IMR-90 (cell line): ENCODE measurements around the gene ASXL2. TPM values are rescaled to one million over a fixed set of nuclear protein-coding genes. Genes with fewer than 3 reads are reported as not detected.

Experiments used
- ATAC-seq: fragments of 200-7000 bp; cut with Tn5 transposase; 2 replicates; pipeline ENCODE4 v1.9.1; 2020; ENCODE audit warnings: low read depth, mild to moderate bottlenecking, moderate library complexity
- BruUV-seq: library from RNA; stranded (reverse); fragments of 400-500 nt; replicated peaks from 2 replicates; lab custom pipeline; 2021; lab: Mats Ljungman, UMichigan
- CTCF ChIA-PET: fragments of 300-600 bp; formaldehyde crosslinking; extraction: SDS; loops from one replicate; lab custom pipeline; 2021; ENCODE audit warnings: antibody characterized with exemption; lab: Yijun Ruan, JAX
- POLR2A ChIA-PET: fragments of 300-600 bp; sonication (Branson Sonifier 250); formaldehyde crosslinking; loops from one replicate; lab custom pipeline; 2022; ENCODE audit warnings: antibody characterized with exemption; ENCODE audit not compliant: unreplicated experiment; lab: Charles Lee
- DNase-seq: peaks from one replicate; pipeline ENCODE4 v3.0.0; 2013
- H2AFZ ChIP-seq: replicated peaks from 2 replicates; pipeline ENCODE3; 2013; ENCODE audit warnings: low read length, mild to moderate bottlenecking; ENCODE audit not compliant: poor library complexity
- H2AK5ac ChIP-seq: 2 replicates; pipeline ENCODE4 v1.6.1; 2013; ENCODE audit warnings: low read depth, low read length, inconsistent platforms
- H2AK9ac ChIP-seq: replicated peaks from 2 replicates; pipeline ENCODE3; 2013; ENCODE audit warnings: mild to moderate bottlenecking, low read depth, low read length, moderate library complexity; ENCODE audit not compliant: poor library complexity
- H2BK120ac ChIP-seq: 2 replicates; pipeline ENCODE4 v1.6.1; 2013; ENCODE audit warnings: low read depth, low read length, inconsistent platforms
- H2BK15ac ChIP-seq: 3 replicates; pipeline ENCODE4 v1.6.1; 2013; ENCODE audit warnings: low read depth, low read length, inconsistent platforms
- H2BK20ac ChIP-seq: 2 replicates; pipeline ENCODE4 v1.6.1; 2013; ENCODE audit warnings: low read depth, mild to moderate bottlenecking, inconsistent platforms, low read length, moderate library complexity
- H2BK5ac ChIP-seq: 2 replicates; pipeline ENCODE4 v1.6.1; 2013; ENCODE audit warnings: mild to moderate bottlenecking, low read depth, low read length, inconsistent platforms; ENCODE audit not compliant: poor library complexity, severe bottlenecking
- H3K14ac ChIP-seq: replicated peaks from 2 replicates; pipeline ENCODE4 v1.6.1; 2013; ENCODE audit warnings: low read depth, low read length, inconsistent platforms
- H3K18ac ChIP-seq: 2 replicates; pipeline ENCODE4 v1.6.1; 2013; ENCODE audit warnings: low read depth, low read length, control low read depth
- H3K23ac ChIP-seq: 2 replicates; pipeline ENCODE4 v1.6.1; 2013; ENCODE audit warnings: low read depth, low read length, inconsistent platforms
- H3K27ac ChIP-seq: 2 replicates; pipeline ENCODE4 v1.5.1; 2013; ENCODE audit warnings: mild to moderate bottlenecking, control low read depth, low read length; ENCODE audit not compliant: insufficient read depth
- H3K27me3 ChIP-seq: 2 replicates; pipeline ENCODE4 v1.6.1; 2013; ENCODE audit warnings: low read length; ENCODE audit not compliant: control insufficient read depth, insufficient read depth
- H3K36me3 ChIP-seq: 2 replicates; pipeline ENCODE4 v1.6.1; 2013; ENCODE audit warnings: low read length, mixed read lengths; ENCODE audit not compliant: control insufficient read depth, insufficient read depth
- H3K4ac ChIP-seq: 2 replicates; pipeline ENCODE4 v1.6.1; 2013; ENCODE audit warnings: low read depth, low read length, inconsistent platforms
- H3K4me1 ChIP-seq: 2 replicates; pipeline ENCODE4 v1.6.1; 2013; ENCODE audit warnings: low read length, mixed read lengths; ENCODE audit not compliant: control insufficient read depth, insufficient read depth
- H3K4me2 ChIP-seq: 2 replicates; pipeline ENCODE4 v1.6.1; 2013; ENCODE audit warnings: low read depth, mild to moderate bottlenecking, control low read depth, low read length, moderate library complexity
- H3K4me3 ChIP-seq: 2 replicates; pipeline ENCODE4 v1.5.1; 2013; ENCODE audit warnings: low read depth, mild to moderate bottlenecking, control low read depth, low read length, moderate library complexity; ENCODE audit not compliant: insufficient read depth
- H3K56ac ChIP-seq: 2 replicates; pipeline ENCODE4 v1.6.1; 2013; ENCODE audit warnings: low read length, inconsistent platforms; ENCODE audit not compliant: insufficient read depth; ENCODE audit errors: extremely low read depth
- H3K79me1 ChIP-seq, 2 experiments: 2 replicates each; pipeline ENCODE4 v1.6.1; 2013; ENCODE audit warnings: low read length in 2 of 2, inconsistent platforms in 1 of 2, low read depth in 1 of 2
- H3K9ac ChIP-seq: 2 replicates; pipeline ENCODE4 v1.6.1; 2013; ENCODE audit warnings: low read depth, low read length, control low read depth
- H3K9me1 ChIP-seq: 2 replicates; pipeline ENCODE4 v1.6.1; 2013; ENCODE audit warnings: low read length, inconsistent platforms; ENCODE audit not compliant: insufficient read depth
- H3K9me3 ChIP-seq: 2 replicates; pipeline ENCODE4 v1.6.1; 2013; ENCODE audit warnings: low read length; ENCODE audit not compliant: control insufficient read depth, insufficient read depth
- H4K20me1 ChIP-seq: 2 replicates; pipeline ENCODE4 v1.6.1; 2013; ENCODE audit warnings: low read length, inconsistent platforms; ENCODE audit not compliant: insufficient read depth
- H4K5ac ChIP-seq: 2 replicates; pipeline ENCODE4 v1.6.1; 2013; ENCODE audit warnings: mild to moderate bottlenecking, low read depth, low read length, control low read depth
- H4K8ac ChIP-seq, 2 experiments: 2 replicates each; pipeline ENCODE4 v1.6.1; 2013; ENCODE audit warnings: low read depth in 2 of 2, low read length in 2 of 2, control low read depth in 1 of 2, inconsistent platforms in 1 of 2
- H4K91ac ChIP-seq: 2 replicates; pipeline ENCODE4 v1.6.1; 2013; ENCODE audit warnings: low read depth, low read length, inconsistent platforms; ENCODE audit not compliant: insufficient read depth
- BHLHE40 ChIP-seq: fragments of 150-350 bp; IDR thresholded peaks from 2 replicates; pipeline ENCODE4 v1.6.1; 2016; ENCODE audit warnings: mild to moderate bottlenecking, low read depth, low read length
- CEBPB ChIP-seq: IDR thresholded peaks from 2 replicates; pipeline ENCODE4 v1.6.1; 2012; ENCODE audit warnings: low read depth, low read length, improper control_type of control experiment
- CHD1 ChIP-seq: IDR thresholded peaks from 2 replicates; pipeline ENCODE4 v1.6.1; 2012; ENCODE audit warnings: low read depth, low read length, improper control_type of control experiment
- FOS ChIP-seq: fragments of 150-350 bp; IDR thresholded peaks from 2 replicates; pipeline ENCODE4 v1.6.1; 2016; ENCODE audit warnings: low read depth, low read length
- MAFK ChIP-seq: IDR thresholded peaks from 2 replicates; pipeline ENCODE4 v1.6.1; 2012; ENCODE audit warnings: low read depth, low read length, improper control_type of control experiment
- MAZ ChIP-seq: IDR thresholded peaks from 2 replicates; pipeline ENCODE4 v1.6.1; 2012; ENCODE audit warnings: low read depth, mild to moderate bottlenecking, low read length, improper control_type of control experiment, moderate library complexity, borderline replicate concordance
- MXI1 ChIP-seq: IDR thresholded peaks from 2 replicates; pipeline ENCODE4 v1.6.1; 2012; ENCODE audit warnings: low read depth, mild to moderate bottlenecking, low read length, moderate library complexity, borderline replicate concordance
- NFE2L2 ChIP-seq: fragments of 150-350 bp; IDR thresholded peaks from 2 replicates; pipeline ENCODE4 v1.6.1; 2016; ENCODE audit warnings: low read depth, mild to moderate bottlenecking, low read length
- POLR2A ChIP-seq: IDR thresholded peaks from 2 replicates; pipeline ENCODE4 v1.6.1; 2012; ENCODE audit warnings: mild to moderate bottlenecking, low read depth, low read length
- RAD21 ChIP-seq: IDR thresholded peaks from 2 replicates; pipeline ENCODE4 v1.6.1; 2012; ENCODE audit warnings: low read length, improper control_type of control experiment
- RCOR1 ChIP-seq: IDR thresholded peaks from 2 replicates; pipeline ENCODE4 v1.6.1; 2012; ENCODE audit warnings: mild to moderate bottlenecking, low read length, improper control_type of control experiment; ENCODE audit not compliant: insufficient replicate concordance
- RFX5 ChIP-seq: IDR thresholded peaks from 2 replicates; pipeline ENCODE4 v1.8.0; 2012; ENCODE audit warnings: low read depth, mild to moderate bottlenecking, low read length, moderate library complexity
- SMC3 ChIP-seq: fragments of 150-350 bp; IDR thresholded peaks from 2 replicates; pipeline ENCODE4 v1.6.1; 2016; ENCODE audit warnings: low read depth, mild to moderate bottlenecking, antibody characterized with exemption, low read length, moderate library complexity
- WGBS, 2 experiments: methylation state at CpG; one replicate each; pipeline versions ENCODE4 v1.1.5 to v1.1.7; 2013; ENCODE audit warnings: missing lambda C conversion rate in 2 of 2; ENCODE audit not compliant: insufficient read length in 1 of 2; ENCODE audit errors: extremely low coverage in 2 of 2; 5-methylcytosine and 5-hydroxymethylcytosine counted together
- dilution Hi-C: fragments of 300-500 bp; cut with HindIII; formaldehyde crosslinking; loops from one replicate; pipeline ENCODE4 v1.14.3; 2018; ENCODE audit warnings: low sequenced_read_pairs; ENCODE audit not compliant: unreplicated experiment
- in situ Hi-C: fragments of 300-500 bp; cut with MboI; formaldehyde crosslinking; loops from 3 replicates; pipeline ENCODE4 v1.14.3; 2019; ENCODE audit warnings: low sequenced_read_pairs, inconsistent platforms, mixed read lengths
- intact Hi-C: fragments of 100-400 bp; cut with micrococcal nuclease; formaldehyde crosslinking; loops from 2 replicates; pipeline ENCODE4 v1.10.0; 2022
- polyA plus RNA-seq, 3 experiments: library from polyadenylated mRNA; depleted of rRNA; stranded (reverse); fragments of >200 nt; gene quantifications; 2 replicates each; pipeline ENCODE4 v1.2.3, GENCODE V29; 2012; ENCODE audit warnings: low replicate concordance in 1 of 3
- total RNA-seq: library from RNA; depleted of rRNA; stranded (reverse); fragments of >200 nt; gene quantifications from 2 replicates; pipeline ENCODE4 v1.2.3, GENCODE V29; 2012
- TF ChIP-seq, protein P1 (sequence below): conservative IDR thresholded peaks from 2 replicates; pipeline ENCODE4 v1.5.1; 2012; ENCODE audit warnings: mild to moderate bottlenecking, low read depth, low read length, improper control_type of control experiment
- TF ChIP-seq, protein P2 (sequence below): fragments of 150-350 bp; IDR thresholded peaks from 2 replicates; pipeline ENCODE4 v1.6.1; 2017; ENCODE audit warnings: mild to moderate bottlenecking, antibody characterized with exemption, low read length, low read depth
- TF ChIP-seq, protein P3 (sequence below): fragments of 150-350 bp; IDR thresholded peaks from 2 replicates; pipeline ENCODE4 v1.6.1; 2016; ENCODE audit warnings: low read depth, mild to moderate bottlenecking, low read length, moderate library complexity, borderline replicate concordance

The ASXL2 gene
- total and polyA plus RNA-seq, 2 of the 4 experiments (the other 2 are of a cell fraction): 5.3 to 8.1 TPM

DNA sequence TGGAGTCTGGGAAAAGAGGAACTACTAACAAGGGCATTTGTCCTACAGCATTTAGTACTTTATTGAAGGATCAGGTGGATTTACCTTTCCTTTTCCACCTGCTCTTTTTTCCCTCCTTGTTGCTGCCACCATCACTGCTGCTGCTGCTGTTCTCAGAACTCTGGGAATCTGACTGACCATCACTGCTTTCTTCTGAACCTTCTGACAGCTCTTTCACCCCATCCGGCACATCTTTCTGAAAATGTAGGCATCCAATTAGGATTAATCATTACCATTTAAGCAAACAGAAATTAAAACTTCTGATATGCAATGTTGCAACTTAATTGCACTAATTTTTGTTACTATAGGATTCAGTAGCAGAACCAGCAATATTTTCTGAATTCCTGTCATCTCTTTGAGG, 79.0 kb downstream of the ASXL2 start:
- H3K36me3 ChIP-seq: peaks cover 17% of the 10 kb centered on the region
- no peak overlapping the region for H3K4me2 ChIP-seq
- no peak overlapping the region for H3K4ac ChIP-seq
- H2BK120ac ChIP-seq: no peak overlapping the region
- no peak overlapping the region for H2BK15ac ChIP-seq
- DNase-seq (no peak), ATAC-seq (no peak)
- no TSS peak for BruUV-seq
- no peak overlapping the region for H4K91ac ChIP-seq
- H3K18ac ChIP-seq: no peak overlapping the region
- no peaks in the 10 kb centered on the region for H4K20me1 ChIP-seq
- no peak overlapping the region for H4K8ac ChIP-seq
- no peak overlapping the region for H2AK5ac ChIP-seq
- POLR2A ChIA-PET: no interaction called here
- H2AK9ac ChIP-seq: no peak overlapping the region
- H3K79me1 ChIP-seq: peaks cover 11 to 17% of the 10 kb centered on the region in 2 experiments; a peak in 3 of 4 replicates
- H3K4me1 ChIP-seq: no peaks in the 10 kb centered on the region
- H3K27me3 ChIP-seq: no peaks in the 10 kb centered on the region
- H2BK5ac ChIP-seq: no peak overlapping the region
- H3K9me1 ChIP-seq: 0 out of 2 replicates have a peak, but pooled peaks cover 7% of the 10 kb centered on the region
- no peak overlapping the region for H3K9ac ChIP-seq
- dilution Hi-C loops: no loop called here
- no peak overlapping the region for H3K14ac ChIP-seq
- WGBS, 2 experiments: no CpG with 5 or more reads among the region's 1 CpG
- no peak for TF ChIP-seq CEBPB
- no peak for TF ChIP-seq RAD21
- no peak for TF ChIP-seq MAZ
- TF ChIP-seq, protein P1, sequence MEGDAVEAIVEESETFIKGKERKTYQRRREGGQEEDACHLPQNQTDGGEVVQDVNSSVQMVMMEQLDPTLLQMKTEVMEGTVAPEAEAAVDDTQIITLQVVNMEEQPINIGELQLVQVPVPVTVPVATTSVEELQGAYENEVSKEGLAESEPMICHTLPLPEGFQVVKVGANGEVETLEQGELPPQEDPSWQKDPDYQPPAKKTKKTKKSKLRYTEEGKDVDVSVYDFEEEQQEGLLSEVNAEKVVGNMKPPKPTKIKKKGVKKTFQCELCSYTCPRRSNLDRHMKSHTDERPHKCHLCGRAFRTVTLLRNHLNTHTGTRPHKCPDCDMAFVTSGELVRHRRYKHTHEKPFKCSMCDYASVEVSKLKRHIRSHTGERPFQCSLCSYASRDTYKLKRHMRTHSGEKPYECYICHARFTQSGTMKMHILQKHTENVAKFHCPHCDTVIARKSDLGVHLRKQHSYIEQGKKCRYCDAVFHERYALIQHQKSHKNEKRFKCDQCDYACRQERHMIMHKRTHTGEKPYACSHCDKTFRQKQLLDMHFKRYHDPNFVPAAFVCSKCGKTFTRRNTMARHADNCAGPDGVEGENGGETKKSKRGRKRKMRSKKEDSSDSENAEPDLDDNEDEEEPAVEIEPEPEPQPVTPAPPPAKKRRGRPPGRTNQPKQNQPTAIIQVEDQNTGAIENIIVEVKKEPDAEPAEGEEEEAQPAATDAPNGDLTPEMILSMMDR: no peak
- no peak for TF ChIP-seq BHLHE40
- TF ChIP-seq MXI1: no peak
- no peak for TF ChIP-seq FOS
- TF ChIP-seq CHD1: no peak
- TF ChIP-seq, protein P2, sequence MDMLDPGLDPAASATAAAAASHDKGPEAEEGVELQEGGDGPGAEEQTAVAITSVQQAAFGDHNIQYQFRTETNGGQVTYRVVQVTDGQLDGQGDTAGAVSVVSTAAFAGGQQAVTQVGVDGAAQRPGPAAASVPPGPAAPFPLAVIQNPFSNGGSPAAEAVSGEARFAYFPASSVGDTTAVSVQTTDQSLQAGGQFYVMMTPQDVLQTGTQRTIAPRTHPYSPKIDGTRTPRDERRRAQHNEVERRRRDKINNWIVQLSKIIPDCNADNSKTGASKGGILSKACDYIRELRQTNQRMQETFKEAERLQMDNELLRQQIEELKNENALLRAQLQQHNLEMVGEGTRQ: no peak
- no peak for TF ChIP-seq MAFK
- no peak for TF ChIP-seq SMC3
- TF ChIP-seq RCOR1: no peak
- TF ChIP-seq, protein P3, sequence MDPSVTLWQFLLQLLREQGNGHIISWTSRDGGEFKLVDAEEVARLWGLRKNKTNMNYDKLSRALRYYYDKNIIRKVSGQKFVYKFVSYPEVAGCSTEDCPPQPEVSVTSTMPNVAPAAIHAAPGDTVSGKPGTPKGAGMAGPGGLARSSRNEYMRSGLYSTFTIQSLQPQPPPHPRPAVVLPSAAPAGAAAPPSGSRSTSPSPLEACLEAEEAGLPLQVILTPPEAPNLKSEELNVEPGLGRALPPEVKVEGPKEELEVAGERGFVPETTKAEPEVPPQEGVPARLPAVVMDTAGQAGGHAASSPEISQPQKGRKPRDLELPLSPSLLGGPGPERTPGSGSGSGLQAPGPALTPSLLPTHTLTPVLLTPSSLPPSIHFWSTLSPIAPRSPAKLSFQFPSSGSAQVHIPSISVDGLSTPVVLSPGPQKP: no peak
- TF ChIP-seq POLR2A: no peak
- TF ChIP-seq RFX5: no peak
- no peak for TF ChIP-seq NFE2L2
- CTCF ChIA-PET: interaction anchor here (1.0 kb wide), 1 partner anchor 30 kb away, joined by 4 read pairs; no protein-coding TSS in a partner anchor
- no peak overlapping the region for H3K27ac ChIP-seq
- no peak overlapping the region for H4K5ac ChIP-seq
- no peak overlapping the region for H2AFZ ChIP-seq
- no peak overlapping the region for H3K4me3 ChIP-seq
- H3K23ac ChIP-seq: no peak overlapping the region
- intact Hi-C loops: no loop called here
- H3K9me3 ChIP-seq: no peaks in the 10 kb centered on the region
- H3K56ac ChIP-seq: no peak overlapping the region
- H2BK20ac ChIP-seq: no peak overlapping the region
- in situ Hi-C loops: no loop called here
